HG03432 (cell line): ENCODE data around the gene ACAP1.
"Not testable (repeated sequence)": the region's sequence is repeated elsewhere in the genome, so short reads cannot be mapped to it uniquely, and the experiment has no call there.

Experiments used
- ATAC-seq: cut with Tn5 transposase; IDR thresholded peaks from one replicate; pipeline ENCODE4 v1.9.1; 2021; ENCODE audit warnings: mild to moderate bottlenecking, moderate library complexity; ENCODE audit not compliant: unreplicated experiment

The ACAP1 gene

DNA sequence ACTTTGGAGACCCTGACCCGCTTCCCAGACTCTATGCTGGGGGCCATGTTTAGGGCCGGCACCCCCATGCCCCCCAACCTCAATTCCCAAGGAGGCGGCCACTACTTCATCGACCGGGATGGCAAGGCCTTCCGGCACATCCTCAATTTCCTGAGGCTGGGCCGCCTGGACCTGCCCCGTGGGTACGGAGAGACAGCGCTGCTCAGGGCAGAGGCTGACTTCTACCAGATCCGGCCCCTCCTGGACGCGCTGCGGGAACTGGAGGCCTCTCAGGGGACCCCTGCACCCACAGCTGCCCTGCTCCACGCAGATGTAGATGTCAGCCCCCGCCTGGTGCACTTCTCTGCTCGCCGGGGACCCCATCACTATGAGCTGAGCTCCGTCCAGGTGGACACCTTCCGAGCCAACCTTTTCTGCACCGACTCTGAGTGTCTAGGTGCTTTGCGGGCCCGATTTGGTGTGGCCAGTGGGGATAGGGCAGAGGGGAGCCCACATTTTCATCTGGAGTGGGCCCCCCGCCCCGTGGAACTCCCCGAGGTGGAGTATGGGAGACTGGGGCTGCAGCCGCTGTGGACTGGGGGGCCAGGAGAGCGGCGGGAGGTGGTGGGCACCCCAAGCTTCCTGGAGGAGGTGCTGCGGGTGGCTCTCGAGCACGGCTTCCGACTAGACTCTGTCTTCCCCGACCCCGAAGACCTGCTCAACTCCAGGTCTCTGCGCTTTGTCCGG, 16.7 kb downstream of the ACAP1 start:
- ATAC-seq = no peak

DNA sequence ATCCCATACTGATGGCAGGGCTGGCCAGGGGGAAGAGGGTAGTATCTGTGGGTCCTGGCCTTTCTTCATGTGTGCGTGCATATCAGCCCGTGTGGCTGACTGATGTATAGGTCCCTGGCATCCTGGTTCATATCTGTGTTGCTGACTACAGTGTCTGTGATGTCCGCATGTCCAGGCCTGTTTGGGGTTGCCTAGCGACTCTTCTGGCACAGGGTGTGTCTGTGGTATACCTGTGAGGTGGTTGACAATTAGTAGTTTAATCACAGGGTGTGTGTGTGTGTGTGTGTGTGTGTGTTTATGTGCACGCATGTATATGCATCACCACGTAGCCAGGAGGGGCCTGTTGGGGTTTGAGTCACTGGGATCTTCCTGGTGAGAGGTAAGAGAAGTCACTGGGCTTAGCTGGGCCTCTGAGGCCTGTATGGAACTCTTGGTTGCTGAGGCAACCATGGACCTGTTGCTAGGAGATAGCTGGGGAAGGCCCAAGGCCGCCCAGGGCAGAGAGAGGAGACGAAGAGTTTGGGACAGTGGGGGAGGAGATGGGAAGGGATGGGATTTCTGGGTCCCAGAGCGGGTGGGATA, 18.0 kb downstream of the ACAP1 start:
- no peak for ATAC-seq

DNA sequence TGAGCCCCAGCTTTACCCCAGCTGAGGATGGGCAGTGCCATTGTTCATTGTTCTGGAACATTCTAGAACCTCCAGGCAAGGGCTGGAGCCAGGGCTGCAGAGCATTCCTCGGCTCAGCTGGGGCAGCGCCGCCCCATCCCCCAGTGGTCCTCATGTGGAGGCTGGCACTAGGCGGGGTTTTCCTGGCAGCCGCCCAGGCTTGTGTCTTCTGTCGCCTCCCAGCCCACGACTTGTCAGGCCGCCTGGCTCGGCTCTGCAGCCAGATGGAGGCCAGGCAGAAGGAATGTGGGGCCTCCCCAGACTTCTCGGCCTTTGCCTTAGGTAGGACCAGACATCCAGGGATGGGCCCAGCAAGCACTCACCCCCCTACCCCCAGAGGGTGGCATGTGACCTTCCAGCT, 18.7 kb downstream of the ACAP1 start, which contains the start of gene TMEM95:
Gene TMEM95, plus strand, starts transcription at position 104 of the 400 bp plus-strand sequence. Its CDS starts 49 bp downstream, at position 153.
- ATAC-seq = no peak

DNA sequence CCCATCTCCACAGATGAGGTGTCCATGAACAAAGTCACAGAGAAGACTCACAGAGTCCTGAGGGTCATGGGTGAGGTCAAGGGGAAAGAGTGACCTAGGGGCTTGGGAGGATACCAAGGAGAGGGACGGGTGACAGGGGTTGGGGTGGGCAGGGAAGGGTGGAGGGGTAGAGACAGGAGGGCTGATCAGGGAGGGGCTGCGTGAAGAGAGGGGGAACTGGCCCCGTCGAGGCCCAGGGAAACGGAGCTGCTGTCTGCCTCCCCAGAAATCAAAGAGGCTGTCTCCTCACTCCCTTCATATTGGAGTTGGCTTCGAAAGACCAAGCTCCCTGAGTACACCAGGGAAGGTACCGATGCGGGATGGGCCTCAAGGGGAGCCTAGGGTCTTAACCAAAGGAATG, 19.2 kb downstream of the ACAP1 start:
- no peak for ATAC-seq

DNA sequence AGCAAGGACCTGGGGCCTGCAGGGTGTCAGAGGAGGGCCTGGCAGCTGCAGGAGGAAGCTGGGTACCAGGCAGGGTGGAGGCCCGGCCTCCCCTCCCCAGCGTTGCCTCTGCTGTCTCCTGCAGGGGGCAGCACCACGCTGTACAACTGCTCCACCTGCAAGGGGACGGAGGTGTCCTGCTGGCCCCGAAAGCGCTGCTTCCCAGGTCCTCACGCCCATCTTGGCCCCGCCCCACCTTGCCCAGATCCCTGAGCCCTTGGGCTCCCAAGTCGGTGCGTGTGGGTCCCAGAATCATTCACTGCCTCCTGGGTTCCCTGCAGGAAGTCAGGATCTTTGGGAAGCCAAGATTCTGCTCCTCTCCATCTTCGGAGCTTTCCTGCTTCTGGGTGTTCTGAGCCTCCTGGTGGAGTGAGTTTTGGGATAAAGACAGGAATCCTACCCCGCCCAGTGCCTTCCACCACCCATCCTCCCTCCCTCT, 19.8 kb downstream of the ACAP1 start:
- no peak for ATAC-seq

DNA sequence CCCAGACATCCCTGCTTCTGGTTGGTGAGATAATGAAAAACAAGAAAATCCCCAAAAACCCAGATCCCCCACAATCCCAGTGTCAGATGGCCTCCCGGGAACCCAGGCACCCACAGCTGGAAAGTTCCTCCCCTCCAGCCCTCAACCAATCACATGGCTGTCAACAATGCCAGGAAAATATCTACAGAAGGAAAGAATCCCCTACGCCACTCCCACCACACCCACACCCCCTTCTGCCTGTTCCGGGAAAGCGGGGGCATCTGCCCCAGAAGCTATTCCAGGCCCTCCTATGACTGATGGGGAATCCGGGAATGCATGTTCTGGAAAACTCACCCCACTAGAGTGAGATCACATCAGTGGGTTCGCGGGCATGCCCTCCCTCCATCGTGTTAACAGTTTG, 20.4 kb downstream of the ACAP1 start:
- ATAC-seq = no peak

DNA sequence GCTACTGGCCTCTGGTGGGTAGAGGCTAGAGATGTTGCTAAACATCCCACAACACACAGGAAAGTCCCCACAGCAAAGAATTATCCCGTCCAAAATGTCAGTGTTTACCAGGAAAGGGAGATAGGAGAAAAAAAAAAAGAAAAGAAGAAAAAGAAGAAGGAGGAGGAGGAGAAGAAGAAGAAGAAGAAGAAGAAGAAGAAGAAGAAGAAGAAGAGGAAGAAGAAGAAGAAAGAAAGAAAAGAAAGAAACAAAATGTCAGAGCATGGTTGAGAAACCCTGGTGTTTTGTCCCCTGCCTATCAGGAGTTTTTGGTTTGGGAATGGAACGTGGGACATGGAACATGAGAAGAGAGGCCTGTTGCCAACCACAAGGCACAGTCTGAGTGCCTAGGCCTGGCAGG, 21.1 kb downstream of the ACAP1 start:
- no peak for ATAC-seq

DNA sequence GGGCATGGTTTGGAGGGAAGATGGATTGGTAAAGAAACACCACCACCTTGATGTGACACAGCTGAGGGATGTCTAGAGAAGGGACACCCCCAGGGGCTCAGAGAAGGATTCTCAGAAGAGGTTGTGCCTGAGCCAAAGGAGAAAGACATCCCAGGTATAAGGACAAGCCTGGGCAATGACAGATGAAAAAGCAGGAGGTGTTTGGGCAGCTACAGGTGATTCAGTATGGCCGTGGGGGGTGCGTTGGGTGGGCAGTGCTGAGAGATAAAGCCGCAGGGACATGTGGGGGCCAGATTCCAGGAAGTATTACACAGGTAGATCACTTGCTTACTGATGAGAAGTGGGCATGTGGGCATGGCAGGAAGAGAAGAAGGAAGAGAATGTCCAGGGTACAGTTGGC, 25.6 kb downstream of the ACAP1 start:
- no peak for ATAC-seq

DNA sequence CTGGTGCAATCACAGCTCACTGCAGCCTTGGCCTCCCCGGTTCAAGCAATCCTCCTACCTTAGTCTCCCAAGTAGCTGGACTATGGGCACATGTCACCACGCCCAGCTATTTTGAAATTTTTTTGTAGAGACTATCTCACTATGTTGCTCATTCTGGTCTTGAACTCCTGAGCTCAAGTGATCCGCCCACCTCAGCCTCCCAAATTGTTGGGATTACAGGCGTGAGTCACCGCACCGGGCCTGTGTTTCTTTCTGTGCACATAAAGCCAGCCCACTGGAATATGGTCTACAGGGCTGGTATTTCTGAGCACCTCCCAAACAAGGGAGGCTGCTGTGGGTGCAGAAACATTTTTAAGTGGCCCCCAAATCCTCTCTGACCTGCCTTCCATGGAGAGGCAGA, 27.0 kb downstream of the ACAP1 start:
- ATAC-seq = no peak

DNA sequence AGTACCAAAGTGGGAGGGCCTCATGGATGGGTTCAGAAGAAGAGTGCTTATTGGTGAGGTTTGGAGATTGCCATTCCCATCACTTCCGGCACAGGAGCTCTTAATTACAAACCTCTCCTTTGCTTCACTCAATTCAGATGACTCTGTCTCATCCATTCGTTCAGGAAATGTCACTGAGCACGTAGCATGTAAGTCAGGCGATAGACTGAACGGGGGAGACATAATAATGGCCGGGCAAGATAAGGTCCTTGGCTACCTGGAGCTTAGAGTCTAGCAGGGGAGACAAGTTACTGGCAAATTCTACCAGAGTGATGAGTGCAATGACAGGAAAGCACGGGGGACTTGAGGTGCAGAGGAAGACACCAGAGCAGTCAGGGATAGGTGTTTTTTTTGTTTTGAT, 29.6 kb downstream of the ACAP1 start:
- not testable (repeated sequence) for ATAC-seq

DNA sequence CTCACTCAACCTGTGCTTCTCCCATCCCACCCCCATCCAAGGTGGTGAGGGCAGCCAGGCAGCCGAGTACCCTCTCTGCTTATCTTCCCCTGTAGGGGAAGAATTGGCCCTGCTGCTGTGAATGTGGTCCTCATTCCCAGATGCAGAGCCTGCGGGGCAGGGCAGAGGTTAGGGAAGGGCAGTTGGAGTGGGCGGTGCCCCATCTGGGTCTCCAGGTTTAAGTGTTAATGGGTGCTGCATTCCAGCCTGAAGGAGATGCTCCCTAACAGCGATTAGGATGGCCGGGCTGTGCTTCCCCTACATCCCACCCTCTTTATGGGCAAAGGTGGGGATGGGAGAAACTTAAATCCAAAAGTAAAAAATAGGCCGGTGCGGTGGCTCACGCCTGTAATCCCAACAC, 30.8 kb downstream of the ACAP1 start:
- no peak for ATAC-seq

DNA sequence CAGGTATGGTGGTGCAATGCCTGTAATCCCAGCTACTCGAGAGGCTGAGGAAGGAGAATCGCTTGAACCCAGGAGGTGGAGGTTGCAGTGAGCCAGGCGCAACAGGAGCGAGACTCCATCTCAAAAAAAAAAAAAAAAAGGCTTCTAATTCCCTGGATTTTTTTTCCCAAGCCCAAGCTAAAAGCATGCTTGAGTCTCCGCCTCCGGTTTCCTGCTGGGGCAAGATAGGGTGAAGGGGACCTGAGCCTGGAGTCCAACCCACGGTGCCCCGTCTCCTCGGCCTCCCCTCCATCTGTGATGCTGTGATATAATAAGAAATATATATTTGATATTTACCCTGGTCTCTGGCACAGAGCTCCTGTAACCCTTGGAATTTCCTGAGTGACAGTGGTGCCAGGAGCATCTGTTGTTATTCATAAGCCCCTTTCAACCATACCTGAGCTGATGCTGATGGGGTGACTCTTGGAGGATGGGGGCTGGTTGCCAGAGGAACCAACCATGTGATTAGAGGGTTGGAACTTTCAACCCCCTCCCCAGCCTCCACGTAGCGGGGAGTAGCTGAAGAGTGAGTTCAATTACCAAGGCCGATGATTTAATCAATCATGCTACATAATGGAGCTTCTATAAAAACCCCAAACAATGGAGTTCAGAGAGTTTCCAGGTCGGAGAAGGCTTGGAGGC, 31.7 kb downstream of the ACAP1 start:
- ATAC-seq = no peak

DNA sequence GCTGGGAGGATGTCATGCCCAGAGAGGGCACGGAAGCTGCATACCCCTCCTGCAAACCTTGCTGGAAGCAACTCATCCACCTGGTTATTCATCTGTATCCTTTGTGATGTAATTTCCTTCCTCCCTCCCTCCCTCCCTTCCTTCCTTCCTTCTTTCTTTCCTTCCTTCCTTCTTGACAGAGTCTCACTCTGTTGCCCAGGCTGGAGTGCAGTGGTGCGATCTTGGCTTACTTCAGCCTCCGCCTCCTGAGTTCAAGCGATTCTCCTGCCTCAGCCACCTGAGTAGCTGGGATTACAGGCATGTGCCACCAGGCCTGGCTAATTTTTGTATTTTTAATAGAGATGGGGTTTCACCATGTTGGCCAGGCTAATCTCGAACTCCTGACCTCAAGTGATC, 32.3 kb downstream of the ACAP1 start:
- not testable (repeated sequence) for ATAC-seq

DNA sequence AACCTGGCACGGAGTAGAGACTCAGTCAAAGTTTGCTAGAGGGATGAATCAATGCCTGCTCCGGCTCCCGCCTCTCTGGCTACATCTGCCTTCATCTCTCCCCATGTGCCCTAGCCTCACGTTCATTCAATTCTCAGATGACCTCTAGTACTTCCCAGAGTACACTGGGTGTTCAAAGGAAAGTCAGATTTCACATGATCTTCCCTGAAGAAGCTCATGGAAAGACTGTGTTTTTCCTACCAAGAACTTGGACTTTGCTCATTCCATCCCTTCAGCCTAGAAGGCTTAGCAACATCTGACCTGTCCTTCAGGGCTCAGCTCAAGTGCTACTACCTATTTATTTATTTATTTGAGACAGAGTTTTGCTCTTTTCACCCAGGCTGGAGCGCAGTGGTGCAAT, 33.5 kb downstream of the ACAP1 start:
- ATAC-seq = no peak

DNA sequence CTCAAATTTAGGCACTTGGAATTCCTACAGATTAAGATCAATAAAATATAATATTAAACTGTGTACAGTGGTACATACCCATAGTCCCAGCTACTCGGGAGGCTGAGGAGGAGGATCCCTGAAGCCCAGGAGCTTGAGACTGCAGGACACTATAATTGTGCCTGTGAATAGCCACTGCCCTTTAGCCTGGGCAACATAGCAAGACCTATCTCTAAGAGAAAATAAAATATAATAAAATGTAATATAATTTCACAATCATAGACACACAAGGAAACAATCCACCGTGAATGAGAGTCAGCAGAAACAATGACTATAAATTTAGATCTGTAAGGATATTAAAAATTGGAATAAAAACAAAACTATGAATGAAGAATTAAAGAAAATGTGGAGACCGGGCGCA, 34.5 kb downstream of the ACAP1 start:
- ATAC-seq = no peak

DNA sequence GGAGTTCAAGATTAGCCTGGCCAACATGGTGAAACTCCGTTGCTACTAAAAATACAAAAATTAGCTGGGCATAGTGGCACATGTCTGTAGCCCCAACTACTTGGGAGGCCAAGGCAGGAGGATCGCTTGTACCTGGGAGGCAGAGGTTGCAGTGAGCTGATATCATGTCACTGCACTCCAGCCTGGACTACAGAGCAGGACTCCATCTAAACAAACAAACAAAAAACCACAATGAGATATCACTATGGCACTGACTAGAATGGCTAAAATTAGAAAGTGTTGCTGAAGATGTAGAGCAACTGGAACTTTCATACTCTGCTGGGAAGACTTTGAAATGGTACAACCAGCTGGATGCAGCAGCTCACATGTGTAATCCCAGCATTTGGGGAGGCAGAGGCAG, 38.0 kb downstream of the ACAP1 start:
- no peak for ATAC-seq

DNA sequence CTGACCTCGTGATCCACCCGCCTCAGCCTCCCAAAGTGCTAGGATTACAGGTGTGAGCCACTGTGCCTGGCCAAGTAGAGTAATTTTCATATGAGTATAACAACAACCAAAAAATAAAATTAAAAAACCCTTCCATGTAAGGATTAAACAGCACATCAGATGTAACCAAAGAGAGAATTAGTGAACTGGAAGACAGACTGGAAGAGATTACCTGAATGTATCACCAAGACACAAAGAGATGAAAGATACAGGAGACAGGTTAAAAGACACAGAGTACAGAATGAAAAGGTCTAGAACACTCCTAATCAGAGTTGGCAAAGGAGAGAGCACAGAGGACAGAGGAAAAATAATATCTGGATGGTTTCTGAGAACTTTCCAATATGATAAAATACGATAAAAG, 42.8 kb downstream of the ACAP1 start:
- no peak for ATAC-seq

DNA sequence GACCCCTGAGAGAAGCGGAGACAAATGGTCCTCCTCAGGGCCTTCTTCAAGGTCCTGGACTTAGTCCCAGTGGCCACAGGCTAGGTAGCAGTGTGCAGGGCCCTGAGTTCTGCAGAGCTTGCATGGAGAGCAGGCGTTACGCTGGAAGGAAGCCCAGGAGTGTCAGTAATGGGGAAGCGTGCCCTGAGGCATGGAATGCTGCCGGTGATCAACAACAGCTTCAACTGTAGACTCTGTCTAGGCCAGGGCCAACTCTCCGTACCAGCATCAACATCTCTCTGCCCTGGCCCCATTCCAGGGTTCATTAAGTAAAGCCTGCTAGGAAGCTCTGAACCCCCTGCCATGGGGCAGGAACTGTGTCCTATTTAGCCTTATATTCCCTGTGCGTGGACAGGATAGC, 44.0 kb downstream of the ACAP1 start:
- no peak for ATAC-seq

DNA sequence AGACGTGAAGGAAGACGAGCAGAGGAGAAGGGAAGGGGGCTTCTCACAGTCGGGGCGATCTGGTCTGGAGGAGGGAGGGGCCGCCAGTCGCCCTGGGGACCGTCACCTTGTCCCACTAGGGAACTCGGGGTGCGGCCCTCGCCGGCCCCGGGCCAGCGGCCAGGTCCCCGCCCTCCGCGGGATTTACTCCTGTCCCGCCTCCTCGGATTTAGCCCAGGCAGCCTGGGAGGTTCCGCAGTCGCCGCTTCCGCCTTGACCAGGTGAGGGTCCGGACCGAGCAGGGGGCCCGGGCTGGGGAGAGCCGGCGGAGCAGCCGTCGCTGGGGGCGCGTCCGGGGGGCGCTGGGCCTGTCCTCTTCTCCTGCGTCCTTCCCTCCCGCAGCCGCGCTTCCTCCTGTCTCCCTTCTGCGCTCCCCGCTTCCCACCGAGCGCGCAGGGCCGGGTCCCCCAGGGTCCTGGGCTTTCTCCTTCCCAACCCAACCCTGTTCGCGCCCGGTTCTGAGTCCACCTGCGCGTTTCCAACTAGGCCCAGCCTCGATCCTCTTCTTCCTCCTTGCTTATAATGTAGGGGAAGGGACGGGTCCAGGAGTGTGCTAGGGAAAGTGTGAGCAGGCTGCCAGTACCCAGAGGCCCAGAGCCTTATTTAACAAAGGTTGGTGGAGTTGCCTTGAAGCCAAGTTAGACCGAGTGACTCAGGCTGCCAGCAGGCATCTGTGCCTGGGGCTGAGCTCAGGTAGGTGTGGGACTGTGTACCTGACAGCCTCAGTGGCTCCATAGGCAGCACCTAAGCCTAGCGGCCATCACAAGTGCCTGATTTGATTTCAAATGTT, 44.7 kb downstream of the ACAP1 start, which contains the start of gene TNK1:
Gene TNK1, plus strand, starts transcription at position 235 of the 829 bp plus-strand sequence. CDS start 1,838 bp downstream, outside the sequence.
- ATAC-seq = no peak

DNA sequence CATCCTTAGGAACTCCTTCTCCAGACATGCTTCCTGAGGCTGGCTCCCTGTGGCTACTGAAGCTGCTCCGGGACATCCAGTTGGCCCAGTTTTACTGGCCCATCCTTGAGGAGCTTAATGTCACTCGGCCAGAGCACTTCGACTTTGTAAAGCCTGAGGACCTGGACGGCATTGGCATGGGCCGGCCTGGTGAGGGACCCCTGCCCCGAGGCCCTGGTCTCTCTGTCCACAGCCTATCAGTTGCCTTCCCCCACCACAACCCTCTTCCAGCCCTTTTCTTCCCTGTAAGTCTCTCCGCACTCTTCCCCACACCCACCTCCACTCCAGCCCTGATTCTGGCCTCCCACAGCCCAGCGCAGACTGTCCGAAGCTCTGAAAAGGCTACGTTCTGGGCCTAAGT, 46.6 kb downstream of the ACAP1 start:
- ATAC-seq = no peak

DNA sequence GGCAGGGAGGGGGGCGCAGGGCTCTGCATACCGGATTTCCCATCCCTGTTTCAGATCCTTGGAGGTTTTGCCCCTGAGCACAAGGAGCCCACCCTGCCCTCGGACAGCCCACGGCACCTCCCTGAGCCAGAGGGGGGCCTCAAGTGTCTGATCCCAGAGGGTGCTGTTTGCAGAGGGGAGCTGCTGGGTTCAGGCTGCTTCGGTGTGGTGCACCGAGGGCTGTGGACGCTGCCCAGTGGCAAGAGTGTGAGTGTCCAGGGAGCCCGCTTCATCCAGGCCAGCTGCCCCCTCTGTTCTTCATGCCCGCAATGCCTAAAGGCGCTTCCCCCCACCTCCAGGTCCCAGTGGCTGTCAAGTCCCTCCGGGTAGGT, 47.0 kb downstream of the ACAP1 start:
- no peak for ATAC-seq
